Measurements from ENCODE around the gene TDP1. TPM values are rescaled to one million over a fixed set of nuclear protein-coding genes. Genes with fewer than 3 reads are reported as not detected.
"Not testable (repeated sequence)": the region's sequence is repeated elsewhere in the genome, so short reads cannot be mapped to it uniquely, and the experiment has no call there.

Gene TDP1
- total RNA-seq, 2 experiments from 2014 or later, result 78.0 to 82.1 TPM

DNA sequence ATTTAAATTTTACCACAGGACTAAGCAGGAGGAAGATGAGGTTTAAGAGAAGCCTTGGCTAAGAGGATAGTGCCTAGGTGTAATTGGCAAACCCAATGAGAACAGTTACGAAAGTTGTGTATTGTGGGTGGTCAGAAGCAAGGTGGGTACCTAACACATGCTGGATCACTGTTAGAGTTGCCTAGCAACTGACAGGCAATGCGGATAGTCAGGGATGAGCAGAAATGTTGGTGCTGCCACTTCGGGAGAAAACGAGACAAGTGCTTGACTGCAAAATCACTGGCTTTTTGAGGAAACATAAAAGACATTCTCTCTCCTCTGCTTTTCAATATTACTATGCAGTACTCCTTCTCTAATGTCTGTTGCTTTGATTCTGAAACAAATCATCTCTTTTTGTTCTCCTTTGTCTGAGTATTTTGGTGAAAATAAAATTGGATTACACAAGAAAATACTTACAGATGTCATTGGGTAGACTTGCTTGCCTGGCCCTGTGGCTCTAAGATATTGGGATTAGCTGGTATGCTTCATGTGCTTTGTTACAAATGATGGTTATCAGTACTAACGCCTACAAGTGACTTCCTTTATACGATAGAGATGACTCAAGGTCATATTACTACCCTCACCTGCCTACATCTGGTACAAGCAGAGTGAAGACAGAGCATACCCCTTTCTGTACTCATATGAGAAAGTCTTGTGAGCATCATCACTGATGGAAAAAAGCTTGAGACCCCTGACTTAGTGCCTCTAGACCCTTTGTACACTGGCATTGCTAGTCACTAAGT lies 48.0 kb downstream of the TDP1 start:
- H3K27me3 Mint-ChIP-seq, result no peaks in the 10 kb centered on the region
- no peak overlapping the region for H3K4me3 Mint-ChIP-seq
- H3K4me1 Mint-ChIP-seq, result peaks cover 24% of the 10 kb centered on the region
- POLR2A ChIA-PET, result interaction anchor here (1.0 to 1.8 kb wide), 4 partner anchors 8 to 49 kb away, joined by 3 to 5 read pairs (median 4); partner anchors contain the start of gene EFCAB11
- no peak for DNase-seq
- no peak overlapping the region for H3K27ac Mint-ChIP-seq
- H3K9me3 Mint-ChIP-seq, result no peaks in the 10 kb centered on the region
- H3K36me3 Mint-ChIP-seq (ENCODE audit: low read depth), result peaks cover 68% of the 10 kb centered on the region
- CTCF ChIA-PET, result no interaction called here

DNA sequence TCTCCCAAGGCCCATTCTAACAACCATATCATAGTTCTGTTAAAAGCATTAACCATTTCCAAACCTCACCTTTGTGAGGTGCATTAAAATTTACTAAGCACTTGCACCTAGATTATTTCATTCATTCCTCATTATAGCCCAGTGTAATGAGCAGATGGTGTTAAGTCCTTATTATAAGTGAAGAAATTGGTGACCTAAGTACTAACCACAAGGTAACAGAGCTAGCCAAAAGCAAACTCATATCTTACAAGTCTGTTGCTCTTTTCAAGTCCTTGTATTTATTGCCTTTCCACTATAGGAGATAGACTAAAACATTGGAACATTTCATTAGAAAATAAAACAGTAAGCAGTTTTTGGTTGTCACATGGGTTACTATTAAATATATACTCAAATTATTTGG lies 49.7 kb downstream of the TDP1 start:
- DNase-seq, result no peak
- ChIA-PET POLR2A (interaction anchor here (1.8 kb wide), 1 partner anchor 10 kb away, joined by 5 read pairs; no protein-coding TSS in a partner anchor), CTCF (no interaction called here)
- Mint-ChIP-seq H3K36me3 (ENCODE audit: low read depth) (peaks cover 75% of the 10 kb centered on the region), H3K27ac (no peak overlapping the region), H3K4me3 (no peak overlapping the region), H3K9me3 (no peaks in the 10 kb centered on the region), H3K4me1 (peaks cover 24% of the 10 kb centered on the region), H3K27me3 (no peaks in the 10 kb centered on the region)

DNA sequence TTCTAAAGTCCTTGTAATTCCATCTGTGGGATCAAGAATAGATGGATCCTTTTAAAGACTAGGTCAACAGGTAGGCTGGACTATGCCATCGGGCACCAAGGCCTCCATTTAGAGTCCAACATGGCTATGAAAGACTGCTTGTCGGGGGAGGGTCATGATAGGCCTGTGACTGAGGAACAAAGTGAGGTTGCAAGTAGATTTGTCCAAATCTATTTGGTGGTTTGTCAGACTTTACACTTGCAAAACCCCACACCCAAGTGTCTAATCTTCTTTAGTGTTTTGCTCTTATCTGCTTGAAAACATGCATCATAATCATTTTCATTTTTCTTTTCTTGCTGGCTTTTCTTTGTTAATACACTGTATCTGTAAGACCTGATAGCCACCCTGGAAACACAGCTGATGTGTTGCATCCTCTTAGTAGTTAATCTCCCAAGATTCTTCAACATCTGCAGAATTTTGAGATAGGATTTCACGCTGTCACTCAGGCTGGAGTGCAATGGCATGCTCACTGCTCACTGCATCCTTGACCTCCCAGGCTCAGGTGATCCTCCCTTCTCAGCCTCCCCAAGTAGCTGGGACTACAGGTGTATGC lies 50.3 kb downstream of the TDP1 start:
- CTCF ChIA-PET, result no interaction called here

DNA sequence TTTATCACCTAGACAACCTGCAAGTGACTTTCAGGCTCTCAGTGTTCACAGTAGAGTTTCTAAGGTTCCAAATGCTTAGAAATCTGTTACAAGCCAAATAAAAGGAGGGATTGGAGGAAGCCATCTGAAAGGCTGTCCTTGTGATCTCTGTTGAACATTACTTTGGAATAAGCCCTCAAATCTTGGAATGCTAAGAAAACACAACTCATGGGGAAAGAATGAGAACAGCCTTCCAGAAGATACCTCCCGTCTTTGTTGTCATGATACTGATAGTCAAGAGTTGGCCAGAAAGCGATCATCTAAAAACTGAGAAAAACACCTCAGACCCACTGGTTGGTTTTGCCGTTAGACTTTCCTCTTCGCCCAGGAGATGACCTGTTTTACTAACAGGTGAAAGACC lies 61.6 kb downstream of the TDP1 start:
- H3K27ac Mint-ChIP-seq, result no peak overlapping the region
- peaks cover 2% of the 10 kb centered on the region for H3K9me3 Mint-ChIP-seq

More for the DNA sequence above, 50.3 kb downstream of the TDP1 start:
- no peak overlapping the region for H3K27ac Mint-ChIP-seq
- peaks cover 76% of the 10 kb centered on the region for H3K36me3 Mint-ChIP-seq (ENCODE audit: low read depth)
- H3K4me1 Mint-ChIP-seq, result peaks cover 24% of the 10 kb centered on the region
- no peaks in the 10 kb centered on the region for H3K27me3 Mint-ChIP-seq
- POLR2A ChIA-PET, result no interaction called here
- no peaks in the 10 kb centered on the region for H3K9me3 Mint-ChIP-seq
- H3K4me3 Mint-ChIP-seq, result no peak overlapping the region
- no peak for DNase-seq

DNA sequence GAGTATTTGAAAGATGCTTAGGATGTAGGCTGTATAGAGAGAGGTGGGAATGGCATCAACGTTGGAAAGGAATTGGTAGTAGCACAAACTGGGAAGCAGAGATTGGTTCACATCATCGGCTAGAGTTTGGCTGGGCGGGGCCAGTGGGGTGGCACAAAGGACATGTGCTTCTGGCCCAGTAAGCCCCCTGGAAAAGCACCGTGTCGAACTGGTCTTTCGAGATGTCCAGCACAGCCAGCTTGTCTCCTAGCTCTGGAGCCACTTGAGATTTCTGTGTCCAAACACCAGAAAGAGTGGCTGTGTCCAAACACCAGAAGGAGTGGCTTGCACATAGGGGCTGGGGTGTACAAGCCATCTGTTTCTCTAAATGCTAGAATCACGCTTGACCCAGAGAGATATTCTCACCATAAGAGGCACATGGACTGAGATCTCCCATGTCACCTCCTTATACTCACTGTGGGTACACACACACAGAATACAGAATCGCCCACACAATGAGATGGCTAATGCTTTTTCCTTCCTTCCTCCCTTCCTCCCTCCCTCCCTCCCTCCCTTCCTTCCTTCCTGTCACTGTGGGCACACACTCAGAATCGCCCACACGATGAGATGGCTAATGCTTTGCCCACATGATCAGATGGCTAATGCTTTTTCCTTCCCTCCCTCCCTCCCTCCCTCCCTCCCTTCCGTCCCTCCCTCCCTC lies 64.2 kb downstream of the TDP1 start:
- H3K9me3 Mint-ChIP-seq, result peaks cover 2% of the 10 kb centered on the region
- H3K36me3 Mint-ChIP-seq (ENCODE audit: low read depth), result peaks cover 84% of the 10 kb centered on the region
- peaks cover 10% of the 10 kb centered on the region for H3K4me1 Mint-ChIP-seq
- DNase-seq, result no peak
- ChIA-PET CTCF (no interaction called here), POLR2A (no interaction called here)
- H3K27me3 Mint-ChIP-seq, result no peaks in the 10 kb centered on the region
- H3K4me3 Mint-ChIP-seq, result no peak overlapping the region
- H3K27ac Mint-ChIP-seq, result peak overlapping the region; percentile 45

More for the DNA sequence above, 61.6 kb downstream of the TDP1 start:
- H3K27me3 Mint-ChIP-seq, result no peaks in the 10 kb centered on the region
- POLR2A ChIA-PET, result no interaction called here
- DNase-seq, result no peak
- H3K4me1 Mint-ChIP-seq, result peaks cover 10% of the 10 kb centered on the region
- no peak overlapping the region for H3K4me3 Mint-ChIP-seq
- peaks cover 84% of the 10 kb centered on the region for H3K36me3 Mint-ChIP-seq (ENCODE audit: low read depth)
- CTCF ChIA-PET, result no interaction called here

DNA sequence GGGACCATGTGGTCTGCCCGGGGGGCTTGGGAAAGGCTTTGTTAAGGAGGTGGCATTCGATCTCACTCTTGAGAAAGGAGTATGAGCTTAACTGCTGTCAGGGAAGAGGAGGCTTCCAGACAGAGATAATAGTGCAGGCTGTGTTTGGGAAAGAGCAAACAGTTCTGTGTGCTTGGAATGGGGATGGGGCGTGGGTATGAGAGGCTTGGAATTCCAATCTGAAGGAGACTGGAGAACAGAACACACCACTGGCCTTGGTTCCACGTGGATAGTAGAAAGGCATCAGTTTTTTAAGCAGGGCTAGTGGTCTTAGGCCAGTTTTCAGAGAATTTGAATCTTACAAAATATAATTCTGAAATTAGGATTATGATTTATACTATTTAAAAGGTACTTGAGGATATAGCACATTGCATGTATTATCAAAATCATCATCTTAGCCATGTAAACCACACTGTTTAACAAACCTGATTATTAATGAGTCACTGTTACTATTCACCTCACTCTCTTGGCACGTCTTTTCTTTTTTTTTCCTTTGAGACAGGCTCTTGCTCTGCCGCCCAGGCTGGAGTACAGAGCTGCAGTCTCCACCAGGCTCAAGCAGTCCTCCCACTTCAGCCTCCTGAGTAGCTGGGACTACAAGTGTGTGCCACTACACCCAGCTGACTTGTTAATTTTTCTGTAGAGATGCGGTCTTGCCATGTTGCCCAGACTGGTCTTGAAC lies 67.6 kb downstream of the TDP1 start:
- H3K9me3 Mint-ChIP-seq, result peaks cover 2% of the 10 kb centered on the region
- ChIA-PET CTCF (no interaction called here), POLR2A (no interaction called here)
- no peak overlapping the region for H3K27ac Mint-ChIP-seq
- peaks cover 5% of the 10 kb centered on the region for H3K4me1 Mint-ChIP-seq
- no peak overlapping the region for H3K4me3 Mint-ChIP-seq
- no peak for DNase-seq
- H3K27me3 Mint-ChIP-seq, result no peaks in the 10 kb centered on the region
- H3K36me3 Mint-ChIP-seq (ENCODE audit: low read depth), result peaks cover 76% of the 10 kb centered on the region

DNA sequence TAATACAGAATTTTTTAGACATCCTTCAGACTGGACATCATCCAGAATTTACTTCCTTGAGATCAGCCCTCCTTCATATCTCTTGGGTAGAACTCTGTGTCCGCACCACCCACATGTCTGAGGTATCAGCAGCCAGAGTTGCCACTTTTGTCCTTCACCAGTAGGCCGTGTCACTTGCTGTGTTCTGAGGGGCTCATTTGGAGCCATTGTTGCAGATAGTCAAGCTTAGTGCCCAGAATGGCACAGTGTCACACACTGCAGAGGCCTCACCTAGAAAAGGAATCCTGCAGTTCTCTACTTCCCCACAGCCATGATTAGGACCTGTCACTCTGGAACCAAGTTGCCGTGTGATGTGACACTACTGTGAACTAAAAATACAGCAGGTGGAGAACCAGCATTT lies 69.2 kb downstream of the TDP1 start:
- H3K4me3 Mint-ChIP-seq, result no peak overlapping the region
- no peak overlapping the region for H3K27ac Mint-ChIP-seq
- H3K27me3 Mint-ChIP-seq, result no peaks in the 10 kb centered on the region
- peaks cover under 1% of the 10 kb centered on the region for H3K4me1 Mint-ChIP-seq
- H3K36me3 Mint-ChIP-seq (ENCODE audit: low read depth), result peaks cover 63% of the 10 kb centered on the region
- no peaks in the 10 kb centered on the region for H3K9me3 Mint-ChIP-seq
- ChIA-PET POLR2A (no interaction called here), CTCF (no interaction called here)
- no peak for DNase-seq

DNA sequence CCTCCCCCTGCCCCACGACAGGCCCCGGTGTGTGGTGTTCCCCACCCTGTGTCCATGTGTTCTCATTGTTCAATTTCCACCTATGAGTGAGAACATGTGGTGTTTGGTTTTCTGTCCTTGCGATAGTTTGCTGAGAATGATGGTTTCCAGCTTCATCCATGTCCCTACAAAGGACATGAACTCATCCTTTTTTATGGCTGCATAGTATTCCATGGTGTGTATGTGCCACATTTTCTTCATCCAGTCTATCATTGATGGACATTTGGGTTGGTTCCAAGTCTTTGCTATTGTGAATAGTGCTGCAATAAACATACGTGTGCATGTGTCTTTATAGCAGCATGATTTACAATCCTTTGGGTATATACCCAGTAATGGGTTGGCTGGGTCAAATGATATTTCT lies 70.9 kb downstream of the TDP1 start:
- H3K4me3 Mint-ChIP-seq, H3K4me1 Mint-ChIP-seq, CTCF ChIA-PET, H3K9me3 Mint-ChIP-seq, H3K27ac Mint-ChIP-seq, POLR2A ChIA-PET, H3K27me3 Mint-ChIP-seq, DNase-seq: not testable (repeated sequence)
- H3K36me3 Mint-ChIP-seq (ENCODE audit: low read depth), result peaks cover 57% of the 10 kb centered on the region

DNA sequence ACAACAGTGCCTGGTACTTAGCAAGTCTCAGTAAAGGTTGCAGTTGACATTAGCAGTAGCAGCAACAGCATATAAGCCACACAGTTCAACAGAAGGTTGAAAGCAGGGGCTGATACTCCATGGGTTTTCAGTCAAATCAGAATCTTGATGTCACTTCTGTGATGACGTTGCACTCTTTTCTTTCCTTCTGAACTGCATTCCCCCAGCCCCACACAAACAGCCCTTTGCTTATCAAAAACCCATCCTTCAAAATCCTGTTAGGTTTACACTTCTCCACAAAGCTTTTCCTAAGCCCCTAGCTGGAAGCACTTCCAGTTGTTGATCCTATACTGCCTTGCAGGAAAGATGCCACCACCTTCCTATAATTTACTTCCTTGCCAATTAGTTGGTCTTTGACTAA lies 72.1 kb downstream of the TDP1 start:
- H3K4me3 Mint-ChIP-seq, result no peak overlapping the region
- POLR2A ChIA-PET, result no interaction called here
- H3K27me3 Mint-ChIP-seq, result no peaks in the 10 kb centered on the region
- no peaks in the 10 kb centered on the region for H3K9me3 Mint-ChIP-seq
- H3K4me1 Mint-ChIP-seq, result no peaks in the 10 kb centered on the region
- CTCF ChIA-PET, result no interaction called here
- no peak for DNase-seq
- peaks cover 58% of the 10 kb centered on the region for H3K36me3 Mint-ChIP-seq (ENCODE audit: low read depth)
- no peak overlapping the region for H3K27ac Mint-ChIP-seq

DNA sequence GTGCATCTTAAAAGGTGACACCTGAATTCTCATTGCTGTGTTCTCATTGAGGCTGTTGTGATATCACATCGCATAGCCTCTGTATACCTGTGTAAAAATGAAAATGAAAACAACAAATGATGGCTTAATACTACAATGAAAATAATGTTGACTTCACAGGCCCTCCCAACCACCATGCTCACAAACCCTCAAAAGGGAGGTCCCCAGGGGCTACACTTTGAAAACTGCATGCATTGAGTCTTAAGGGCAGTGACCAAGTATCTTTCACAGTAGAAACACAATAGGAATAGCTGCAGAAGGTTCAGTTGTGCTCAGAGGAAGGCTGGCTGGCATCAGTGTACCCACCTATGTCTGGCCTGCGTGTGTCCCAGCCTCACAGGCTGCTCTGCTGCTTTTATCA lies 78.4 kb downstream of the TDP1 start:
- H3K4me3 Mint-ChIP-seq, result no peak overlapping the region
- DNase-seq, result no peak
- ChIA-PET POLR2A (no interaction called here), CTCF (no interaction called here)
- H3K4me1 Mint-ChIP-seq, result peaks cover 18% of the 10 kb centered on the region
- no peaks in the 10 kb centered on the region for H3K9me3 Mint-ChIP-seq
- no peak overlapping the region for H3K27ac Mint-ChIP-seq
- H3K36me3 Mint-ChIP-seq (ENCODE audit: low read depth), result peaks cover 69% of the 10 kb centered on the region
- H3K27me3 Mint-ChIP-seq, result no peaks in the 10 kb centered on the region

DNA sequence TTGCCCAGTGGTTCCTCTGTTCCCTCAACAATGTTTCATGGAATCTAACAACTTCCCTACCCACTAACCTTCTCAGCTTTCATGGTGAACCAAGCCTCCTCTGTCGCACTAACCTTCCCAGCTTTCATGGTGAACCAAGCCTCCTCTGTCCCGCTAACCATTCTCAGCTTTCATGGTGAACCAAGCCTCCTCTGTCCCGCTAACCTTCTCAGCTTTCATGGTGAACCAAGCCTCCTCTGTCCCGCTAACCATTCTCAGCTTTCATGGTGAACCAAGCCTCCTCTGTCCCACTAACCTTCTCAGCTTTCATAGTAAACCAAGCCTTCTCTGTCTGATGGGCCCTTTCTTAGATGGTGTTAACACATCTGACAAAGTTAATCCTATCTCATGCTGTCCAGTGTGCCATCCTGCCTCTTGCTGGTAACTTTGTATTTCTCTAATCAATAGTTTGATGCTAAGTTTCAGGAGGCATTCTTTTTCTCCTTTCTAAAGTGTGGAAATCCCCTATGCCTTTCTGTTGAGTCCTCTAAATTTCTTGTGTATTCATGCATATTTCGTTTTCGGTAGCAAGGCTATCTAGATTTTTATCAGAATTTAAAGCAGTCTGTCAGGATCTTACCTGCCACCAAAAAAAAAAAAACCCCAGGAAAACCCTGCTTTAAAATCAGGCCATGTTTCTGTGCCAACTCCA lies 79.3 kb downstream of the TDP1 start:
- H3K36me3 Mint-ChIP-seq (ENCODE audit: low read depth), result peaks cover 75% of the 10 kb centered on the region
- ChIA-PET POLR2A (no interaction called here), CTCF (no interaction called here)
- peak overlapping the region; percentile 20 for H3K27ac Mint-ChIP-seq
- DNase-seq, result no peak
- H3K27me3 Mint-ChIP-seq, result no peaks in the 10 kb centered on the region
- H3K4me1 Mint-ChIP-seq, result peaks cover 18% of the 10 kb centered on the region
- no peak overlapping the region for H3K4me3 Mint-ChIP-seq
- H3K9me3 Mint-ChIP-seq, result no peaks in the 10 kb centered on the region

DNA sequence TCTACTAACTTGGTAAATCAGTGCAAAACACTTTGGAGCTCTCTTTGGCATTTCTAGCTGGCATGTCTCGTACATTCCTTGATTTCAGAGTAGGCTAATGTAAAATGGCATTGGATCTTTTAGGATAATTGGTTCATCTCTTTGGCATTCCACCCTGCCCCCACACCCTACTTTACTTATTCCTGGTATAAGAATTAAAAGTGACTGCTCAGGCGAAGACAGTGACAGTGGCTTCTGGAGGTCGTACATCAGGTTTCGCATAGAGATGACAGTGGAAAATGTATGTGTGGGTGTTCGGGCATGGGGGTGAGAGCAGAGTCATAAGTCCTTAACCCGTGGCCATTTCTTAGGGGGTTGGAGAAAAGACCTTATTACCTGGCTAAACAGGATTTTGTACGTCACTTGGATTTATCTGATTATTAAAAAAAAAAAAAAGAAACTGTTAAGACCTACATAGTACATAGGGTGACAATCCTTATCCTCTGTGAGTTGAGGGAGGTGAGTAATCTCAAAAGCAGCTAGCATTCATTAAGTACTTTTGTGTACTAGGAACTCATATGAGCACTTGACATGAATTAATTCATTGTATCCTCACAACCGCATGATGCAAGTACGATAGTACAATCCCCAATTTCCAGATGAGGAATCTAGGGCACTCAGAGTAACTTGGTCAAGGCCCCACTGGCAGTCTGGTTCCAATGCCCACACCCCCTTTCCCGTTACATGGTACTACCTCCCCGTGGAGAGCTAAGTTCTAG lies 83.7 kb downstream of the TDP1 start:
- POLR2A ChIA-PET, result no interaction called here
- Mint-ChIP-seq H3K36me3 (ENCODE audit: low read depth) (peaks cover 74% of the 10 kb centered on the region), H3K9me3 (no peaks in the 10 kb centered on the region), H3K4me1 (peaks cover 12% of the 10 kb centered on the region), H3K4me3 (no peak overlapping the region), H3K27ac (no peak overlapping the region), H3K27me3 (no peaks in the 10 kb centered on the region)
- DNase-seq, result no peak
- CTCF ChIA-PET, result no interaction called here

Data from activated CD4-positive, alpha-beta memory T cell treated with anti-CD3 and anti-CD28 coated beads, Interleukin-2, amount 10 ng/mL, durations not matched to agents 7 days and 5 days (primary cell).